Motor neuron (in vitro differentiated cells): Measurements from ENCODE around the gene RPS6KA2. TPM values are rescaled to one million over a fixed set of nuclear protein-coding genes. Genes with fewer than 3 reads are reported as not detected.
A peak's percentile ranks its signal among the peaks of the same experiment; 100 is the strongest.
"Not testable (repeated sequence)": the region's sequence is repeated elsewhere in the genome, so short reads cannot be mapped to it uniquely, and the experiment has no call there.

Experiments used
- ATAC-seq, 8 experiments: fragments of 200-7000 bp; cut with Tn5 transposase; replicated peaks in 6 of 8; 2 replicates each; pipeline ENCODE4 v1.8.0; 2021; ENCODE audit warnings: mild to moderate bottlenecking in 8 of 8, moderate library complexity in 8 of 8
- H3K27ac ChIP-seq, 2 donors: fragments of 250-450 bp; sonication (Bioruptor Pico); 2 replicates each; pipeline ENCODE4 v1.9.0; 2021; ENCODE audit warnings: antibody characterized with exemption in 2 of 2, mild to moderate bottlenecking in 2 of 2, moderate library complexity in 1 of 2
- H3K4me1 ChIP-seq, 2 donors: fragments of 250-450 bp; sonication (Bioruptor Pico); replicated peaks in 1 of 2; 2 replicates each; pipeline ENCODE4 v1.6.1; 2021; ENCODE audit warnings: antibody characterized with exemption in 2 of 2, mild to moderate bottlenecking in 2 of 2, moderate library complexity in 1 of 2
- H3K4me3 ChIP-seq, 5 donors: fragments of 250-450 bp; sonication (Bioruptor Pico); 2 replicates each; pipeline ENCODE4 v1.9.0; 2021; ENCODE audit warnings: antibody characterized with exemption in 5 of 5, mild to moderate bottlenecking in 5 of 5, moderate library complexity in 4 of 5
- WGBS, 10 experiments: fragments of 450-650 bp; shearing (Covaris generic); methylation state at CpG; one replicate each; pipeline ENCODE4 v1.0.0; 2022; 5-methylcytosine and 5-hydroxymethylcytosine counted together
- in situ Hi-C, 9 experiments: fragments of 400-800 bp; cut with MboI; loops; one replicate each; pipeline ENCODE4 v1.15.0; 2021; ENCODE audit warnings: low sequenced_read_pairs in 9 of 9, low pct_unique_long_range_greater_than_20kb in 2 of 9; ENCODE audit not compliant: unreplicated experiment in 9 of 9
- total RNA-seq, 8 experiments: library from RNA; unstranded; fragments of 300-600 nt; gene quantifications; 2 replicates each; pipeline versions ENCODE4 v1.2.3 to v1.2.4, GENCODE V29; 2022

RPS6KA2 gene
- total RNA-seq, 8 experiments from 2014 or later = 18.9 to 39.1 (median 24.7) TPM

DNA sequence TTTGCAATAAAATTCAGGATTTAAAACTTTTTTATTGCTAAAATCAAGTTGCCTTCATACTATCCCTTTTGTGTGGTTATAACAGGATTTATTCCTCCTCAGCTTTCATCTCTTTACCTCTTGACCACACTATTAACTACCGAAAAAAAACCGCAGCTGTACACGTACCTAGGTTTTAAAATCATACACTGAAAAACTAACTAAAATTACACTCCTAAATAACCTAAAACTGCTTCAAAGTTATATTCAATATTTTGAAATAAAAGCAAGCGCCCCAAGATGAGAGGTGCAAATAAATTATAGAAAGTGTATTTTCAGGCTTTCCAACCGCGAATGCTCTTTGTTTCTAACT lies 245.7 kb downstream of the RPS6KA2 start:
- in situ Hi-C loops = loop anchor here in 3 of 9 experiments (10.0 to 25.0 kb wide), 3 partner anchors 94 to 219 kb away; partner anchors contain the start of gene TBXT (in 1 of the 3)
- WGBS, 10 experiments = 3 to 41% (median 23%) methylated on average over 2 to 6 of the region's 6 CpGs
- ATAC-seq = no peak

GRCh38 chr6:166379800-166380199 lies 247.3 kb downstream of the RPS6KA2 start:
- in situ Hi-C loops = loop anchor here in 3 of 9 experiments (10.0 to 25.0 kb wide), 3 partner anchors 92 to 217 kb away; partner anchors contain the start of gene TBXT (in 1 of the 3)
- Histone ChIP-seq H3K4me3 (no peak overlapping the region), H3K27ac (no peak overlapping the region), H3K4me1 (peaks cover 2 to 9% of the 10 kb centered on the region in 2 donors)
- 82 to 100% (median 95%) methylated on average over 2 to 4 of the region's 4 CpGs for WGBS, 10 experiments
- ATAC-seq = no peak

More for the DNA sequence above, 245.7 kb downstream of the RPS6KA2 start:
- peak overlapping the region; percentile 60 to 94 (median 74) for H3K4me3 ChIP-seq
- no peak overlapping the region for H3K27ac ChIP-seq
- peaks cover 0 to 9% of the 10 kb centered on the region in 2 donors for H3K4me1 ChIP-seq

- WGBS, 10 experiments = 20 to 100% (median 100%) methylated on average over 1 of the region's 1 CpG; no CpG with 5 or more reads in 3 of the 10 experiments
- ATAC-seq = no peak
- Histone ChIP-seq H3K4me1 (peaks cover 2 to 8% of the 10 kb centered on the region in 2 donors), H3K27ac (no peak overlapping the region), H3K4me3 (no peak overlapping the region)
- in situ Hi-C loops = loop anchor here in 2 of 9 experiments (25.0 kb wide), 2 partner anchors 92 to 217 kb away; partner anchors contain the start of gene TBXT (in 1 of the 2)
These were observed 247.9 kb downstream of the RPS6KA2 start for GRCh38 chr6:166379103-166379586.

DNA sequence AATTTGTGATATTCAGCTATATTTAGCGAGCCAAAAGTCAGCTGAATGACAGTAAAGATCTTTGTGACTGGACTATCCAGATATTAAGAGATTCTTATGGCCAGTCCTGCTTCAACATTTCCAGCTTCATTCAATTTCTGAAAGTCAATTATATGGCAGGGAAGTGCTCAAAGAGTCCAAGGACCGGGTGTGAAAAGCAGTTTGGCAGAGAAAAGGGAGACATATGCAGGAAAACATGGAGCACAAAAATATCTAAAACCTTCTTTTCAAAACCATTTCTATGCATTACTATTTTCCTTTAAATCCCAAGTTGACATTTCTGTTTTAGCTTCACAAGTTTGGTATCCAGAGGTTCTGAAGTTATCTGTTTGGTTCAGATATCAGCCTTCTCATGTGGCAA lies 249.3 kb downstream of the RPS6KA2 start:
- in situ Hi-C loops = loop anchor here in 2 of 9 experiments (25.0 kb wide), 2 partner anchors 90 to 215 kb away; partner anchors contain the start of gene TBXT (in 1 of the 2)
- no peak for ATAC-seq
- Histone ChIP-seq H3K4me3 (no peak overlapping the region), H3K27ac (no peak overlapping the region), H3K4me1 (peaks cover 2 to 5% of the 10 kb centered on the region in 2 donors)
- WGBS, 10 experiments = 0 to 83% (median 54%) methylated on average over 1 to 2 of the region's 2 CpGs

GRCh38 chr6:166375013-166375412 lies 252.0 kb downstream of the RPS6KA2 start:
- 57 to 100% (median 93%) methylated on average over 1 of the region's 1 CpG; no CpG with 5 or more reads in 1 of the 10 experiments for WGBS, 10 experiments
- peak in 3 of 8 experiments; percentile 62 to 81 (median 63) for ATAC-seq
- in situ Hi-C loops = loop anchor here in 2 of 9 experiments (25.0 kb wide), 2 partner anchors 88 to 213 kb away; partner anchors contain the start of gene TBXT (in 1 of the 2)

DNA sequence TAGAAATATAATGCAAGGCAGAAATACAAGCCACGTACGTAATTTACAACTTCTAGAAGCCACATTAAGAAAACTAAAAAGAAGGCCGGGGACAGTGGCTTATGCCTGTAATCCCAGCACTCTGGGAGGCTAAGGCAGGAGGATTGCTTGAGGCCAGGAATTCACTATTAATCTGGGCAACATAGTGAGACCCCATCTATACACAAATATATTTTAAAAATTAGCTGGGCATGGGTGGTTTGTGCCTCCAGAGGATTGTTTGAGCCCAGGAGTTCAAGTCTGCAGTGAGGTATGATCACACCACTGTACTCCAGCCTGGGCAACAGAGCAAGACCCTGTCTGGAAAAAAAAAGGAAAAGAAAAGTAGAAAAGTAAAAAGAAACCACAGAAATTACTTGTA lies 256.6 kb downstream of the RPS6KA2 start:
- ATAC-seq = no peak
- 67 to 100% (median 94%) methylated on average over 1 to 3 of the region's 3 CpGs; no CpG with 5 or more reads in 4 of the 10 experiments for WGBS, 10 experiments
- H3K27ac ChIP-seq = no peak overlapping the region
- no peak overlapping the region for H3K4me3 ChIP-seq
- H3K4me1 ChIP-seq = peaks cover 8 to 16% of the 10 kb centered on the region in 2 donors
- in situ Hi-C loops = no loop called here

More at GRCh38 chr6:166375013-166375412, 252.0 kb downstream of the RPS6KA2 start:
- Histone ChIP-seq H3K4me1 (peaks cover under 1 to 2% of the 10 kb centered on the region in 2 donors), H3K27ac (no peak overlapping the region), H3K4me3 (no peak overlapping the region)

DNA sequence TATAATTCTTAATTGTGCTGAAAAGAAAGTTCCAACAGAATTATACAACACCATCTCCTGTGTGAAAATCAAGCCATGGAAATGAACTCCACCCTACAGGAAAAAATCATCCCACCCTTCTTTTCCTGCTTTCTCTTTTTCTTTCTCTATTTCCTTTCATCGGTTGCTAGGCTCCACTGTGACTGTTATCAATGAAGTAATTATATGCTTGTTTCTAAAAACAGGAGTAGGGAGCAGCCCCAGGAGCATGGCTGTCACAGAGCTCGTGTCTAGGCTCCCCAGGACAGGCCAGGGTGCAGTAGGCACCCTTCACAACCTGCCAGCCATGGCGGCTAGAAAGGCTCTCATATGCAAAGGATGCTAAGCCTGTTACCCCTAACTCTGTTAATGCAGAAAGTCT lies 257.3 kb downstream of the RPS6KA2 start:
- ATAC-seq = peak in 4 of 8 experiments; percentile 18 to 86 (median 32)
- no peak overlapping the region for H3K27ac ChIP-seq
- in situ Hi-C loops = no loop called here

GRCh38 chr6:166366921-166367320 lies 260.1 kb downstream of the RPS6KA2 start:
- ATAC-seq = no peak
- Histone ChIP-seq H3K4me3 (no peak overlapping the region), H3K4me1 (peaks cover 15 to 28% of the 10 kb centered on the region in 2 donors), H3K27ac (no peak overlapping the region)
- in situ Hi-C loops = no loop called here
- 81 to 100% (median 99%) methylated on average over 2 to 3 of the region's 3 CpGs; no CpG with 5 or more reads in 2 of the 10 experiments for WGBS, 10 experiments

More for the DNA sequence above, 257.3 kb downstream of the RPS6KA2 start:
- Histone ChIP-seq H3K4me3 (no peak overlapping the region), H3K4me1 (peaks cover 9 to 21% of the 10 kb centered on the region in 2 donors)
- 40 to 80% (median 57%) methylated on average over 1 to 3 of the region's 3 CpGs; no CpG with 5 or more reads in 2 of the 10 experiments for WGBS, 10 experiments

- in situ Hi-C loops = no loop called here
These were observed 261.2 kb downstream of the RPS6KA2 start for GRCh38 chr6:166365806-166366205.

GRCh38 chr6:166365221-166365620 lies 261.8 kb downstream of the RPS6KA2 start:
- Histone ChIP-seq H3K27ac (peak overlapping the region in 1 of 2 donors; percentile 48), H3K4me3 (no peak overlapping the region), H3K4me1 (peaks cover 15 to 28% of the 10 kb centered on the region in 2 donors)
- in situ Hi-C loops = no loop called here
- peak in 7 of 8 experiments; percentile 51 to 76 (median 69) for ATAC-seq
- WGBS, 10 experiments = 0 to 50% (median 9%) methylated on average over 1 to 2 of the region's 2 CpGs; no CpG with 5 or more reads in 1 of the 10 experiments

More at GRCh38 chr6:166365806-166366205, 261.2 kb downstream of the RPS6KA2 start:
- WGBS, 10 experiments = 20 to 81% (median 52%) methylated on average over 1 to 6 of the region's 6 CpGs
- peak in 5 of 8 experiments; percentile 10 to 23 (median 16) for ATAC-seq
- H3K4me1 ChIP-seq = peaks cover 15 to 28% of the 10 kb centered on the region in 2 donors
- H3K27ac ChIP-seq = peak overlapping the region; percentile 1 to 43
- no peak overlapping the region for H3K4me3 ChIP-seq

DNA sequence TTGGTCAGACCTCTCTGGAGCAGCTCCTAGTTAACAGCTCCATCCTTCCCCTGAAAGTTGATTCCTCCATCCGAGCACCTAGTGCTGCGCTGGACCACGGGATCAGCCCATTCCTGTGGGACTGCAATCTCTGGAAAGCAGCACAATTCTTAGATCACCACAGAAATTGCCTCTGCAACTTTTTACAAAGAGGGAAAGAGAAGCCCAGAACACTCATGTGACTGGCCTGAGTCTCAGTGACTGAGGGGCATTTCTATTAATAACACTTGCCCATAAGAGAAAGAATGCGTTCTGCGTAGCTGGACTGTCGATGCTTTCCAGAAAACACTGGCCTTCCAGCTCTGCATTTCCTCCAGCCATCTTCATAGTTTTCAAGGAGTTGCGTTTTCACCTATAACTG lies 262.6 kb downstream of the RPS6KA2 start:
- no peak overlapping the region for H3K4me3 ChIP-seq
- peaks cover 15 to 25% of the 10 kb centered on the region in 2 donors for H3K4me1 ChIP-seq
- in situ Hi-C loops = no loop called here
- peak overlapping the region in 1 of 2 donors; percentile 48 for H3K27ac ChIP-seq
- peak in 5 of 8 experiments; percentile 8 to 73 (median 61) for ATAC-seq
- WGBS, 10 experiments = 50 to 100% (median 81%) methylated on average over 1 to 6 of the region's 7 CpGs; no CpG with 5 or more reads in 2 of the 10 experiments

DNA sequence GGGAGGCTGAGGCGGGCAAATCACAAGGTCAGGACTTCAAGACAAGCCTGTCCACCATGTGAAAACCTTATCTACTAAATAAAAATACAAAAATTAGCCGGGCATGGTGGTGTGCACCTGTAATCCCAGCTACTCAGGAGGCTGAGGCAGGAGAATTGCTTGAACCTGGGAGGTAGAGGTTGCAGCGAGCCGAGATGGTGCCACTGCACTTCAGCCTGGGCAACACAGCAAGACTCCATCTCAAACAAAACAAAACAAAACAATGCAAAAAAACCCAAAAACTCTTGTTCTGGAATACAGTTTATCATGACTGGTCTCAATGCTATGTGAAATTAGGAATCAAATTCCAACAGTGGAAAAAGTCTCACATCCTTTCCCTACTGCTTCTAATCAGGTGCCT lies 264.6 kb downstream of the RPS6KA2 start:
- ATAC-seq, H3K4me3 ChIP-seq, H3K27ac ChIP-seq, in situ Hi-C loops: not testable (repeated sequence)
- WGBS, 10 experiments = 80 to 100% (median 96%) methylated on average over 1 to 4 of the region's 4 CpGs; no CpG with 5 or more reads in 1 of the 10 experiments
- peaks cover 15 to 25% of the 10 kb centered on the region in 2 donors for H3K4me1 ChIP-seq

DNA sequence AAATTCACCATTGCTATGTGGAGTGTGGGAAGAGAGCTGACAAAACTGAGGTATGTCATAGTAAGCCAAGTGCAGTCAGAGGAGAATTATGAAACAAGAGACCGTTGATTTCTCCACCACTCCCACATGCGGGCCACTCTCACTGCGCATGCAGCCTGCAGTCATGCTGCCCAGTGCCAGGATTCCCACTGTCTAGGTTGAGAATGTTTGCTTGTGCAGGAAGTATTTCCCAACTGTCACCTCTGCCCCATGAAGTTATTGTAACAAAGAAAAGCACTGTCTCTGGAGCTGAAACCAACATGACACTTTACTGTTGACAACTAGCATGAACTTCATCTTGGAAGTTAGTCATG lies 266.0 kb downstream of the RPS6KA2 start:
- peak in 1 of 8 experiments; percentile 51 for ATAC-seq
- peaks cover 15 to 17% of the 10 kb centered on the region in 2 donors for H3K4me1 ChIP-seq
- 61 to 100% (median 77%) methylated on average over 1 to 3 of the region's 3 CpGs; no CpG with 5 or more reads in 4 of the 10 experiments for WGBS, 10 experiments
- H3K27ac ChIP-seq = no peak overlapping the region
- H3K4me3 ChIP-seq = no peak overlapping the region
- in situ Hi-C loops = no loop called here
